Nucleus accumbens (tissue), 56 donors: ENCODE data around the gene TSPAN18.

Experiments used
- DNase-seq, 56 donors: peaks; one replicate each; lab custom pipeline; 2025; lab: John Stamatoyannopoulos, UW

The TSPAN18 gene

DNA sequence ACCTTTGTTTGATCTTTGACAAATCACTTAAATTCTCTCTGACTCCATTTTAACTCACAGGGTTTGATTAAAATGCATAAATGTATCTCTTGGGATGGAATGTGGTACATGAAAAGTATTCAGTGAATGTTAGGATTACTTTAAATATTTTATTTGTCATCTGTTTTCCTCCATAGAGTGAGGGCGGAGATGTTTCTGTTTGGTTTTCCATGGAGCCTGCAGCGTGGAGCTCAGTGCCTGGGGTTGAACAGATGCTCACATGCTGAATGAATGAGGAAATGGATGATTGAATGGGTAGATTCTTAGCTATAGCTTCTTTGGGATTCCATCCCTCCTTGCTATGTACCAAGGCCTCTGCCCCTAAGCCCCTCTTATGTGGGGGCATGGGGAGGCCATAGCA is 10.0 kb downstream of the TSPAN18 start:
- no peak for DNase-seq

DNA sequence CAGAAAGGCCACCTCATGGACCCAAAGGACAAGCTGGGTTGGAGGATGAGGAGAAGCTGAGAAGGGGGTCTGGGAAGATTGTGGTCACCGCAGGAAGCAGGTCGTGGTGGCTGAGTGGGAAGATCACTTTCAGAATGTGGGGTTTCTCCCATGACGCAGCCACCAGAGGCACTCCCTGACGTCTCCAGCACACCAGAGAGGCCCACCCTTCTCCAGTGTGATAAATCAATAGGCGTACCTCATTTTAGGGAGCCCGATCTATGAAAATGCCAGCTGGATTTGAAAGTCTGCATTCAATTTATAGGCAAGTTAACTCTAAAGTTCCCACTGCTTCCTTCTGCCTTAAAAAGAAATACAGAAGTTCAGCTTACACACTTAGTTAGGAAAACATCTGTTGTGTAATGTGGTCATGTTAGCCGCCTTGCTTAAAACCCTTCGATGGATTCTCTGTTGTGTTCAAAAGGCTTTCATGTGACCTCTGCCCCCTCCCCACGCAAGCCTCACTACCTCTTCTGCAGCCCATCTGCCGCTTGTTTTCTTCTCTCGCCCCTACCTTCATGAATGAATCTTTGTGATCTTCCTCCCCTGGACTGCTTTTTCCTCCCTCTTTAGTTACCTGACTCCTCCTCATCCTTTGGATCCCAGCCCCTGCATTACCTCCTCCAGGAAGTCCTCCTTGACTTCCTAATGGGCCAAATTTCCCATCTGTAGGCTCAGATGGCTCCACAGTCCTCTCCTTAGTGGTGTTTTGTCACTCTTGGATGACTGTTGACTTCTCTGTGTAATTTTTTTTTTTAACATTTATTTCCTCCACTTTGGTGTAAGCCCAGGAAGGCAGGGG is 10.7 kb downstream of the TSPAN18 start:
- DNase-seq, result no peak

DNA sequence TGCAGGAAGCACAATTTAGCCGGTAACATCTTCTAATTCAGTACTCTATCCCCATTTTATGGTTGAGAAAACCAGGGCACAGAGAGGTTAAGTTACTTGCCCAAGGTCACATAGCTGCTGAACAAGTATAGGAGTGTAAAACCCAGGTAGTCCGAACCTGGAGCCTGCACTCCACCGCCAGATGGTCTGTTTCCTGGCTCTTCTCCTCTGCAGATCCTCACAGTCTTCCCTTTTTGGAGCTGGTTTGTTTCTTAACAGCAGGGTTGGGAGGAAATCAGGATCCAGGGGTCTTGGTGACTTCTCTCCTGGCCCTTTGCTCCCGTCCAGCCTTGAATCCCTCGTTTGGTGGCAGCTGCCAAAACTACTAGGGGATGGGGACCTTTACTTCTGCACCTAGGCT is 12.0 kb downstream of the TSPAN18 start:
- DNase-seq, result no peak

DNA sequence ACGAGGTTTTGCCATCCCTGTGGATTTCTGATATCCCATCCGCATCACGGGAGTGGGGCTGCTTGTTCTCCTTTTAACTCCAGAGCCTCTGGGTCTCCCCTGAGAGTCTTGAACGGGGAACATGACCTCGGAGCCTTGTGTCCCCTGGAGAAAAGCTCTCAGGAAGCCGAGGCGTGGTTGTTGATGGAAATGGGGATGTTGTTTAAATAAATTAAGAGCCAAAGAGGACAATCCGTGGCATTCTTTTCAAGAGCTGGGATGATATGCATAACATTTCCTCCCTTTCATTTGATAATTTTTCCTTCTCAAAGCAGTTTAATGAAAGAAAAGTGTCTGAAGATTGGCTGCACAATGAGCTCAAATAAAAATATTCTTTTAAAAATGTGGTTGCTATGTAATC is 14.2 kb downstream of the TSPAN18 start:
- DNase-seq, result no peak

DNA sequence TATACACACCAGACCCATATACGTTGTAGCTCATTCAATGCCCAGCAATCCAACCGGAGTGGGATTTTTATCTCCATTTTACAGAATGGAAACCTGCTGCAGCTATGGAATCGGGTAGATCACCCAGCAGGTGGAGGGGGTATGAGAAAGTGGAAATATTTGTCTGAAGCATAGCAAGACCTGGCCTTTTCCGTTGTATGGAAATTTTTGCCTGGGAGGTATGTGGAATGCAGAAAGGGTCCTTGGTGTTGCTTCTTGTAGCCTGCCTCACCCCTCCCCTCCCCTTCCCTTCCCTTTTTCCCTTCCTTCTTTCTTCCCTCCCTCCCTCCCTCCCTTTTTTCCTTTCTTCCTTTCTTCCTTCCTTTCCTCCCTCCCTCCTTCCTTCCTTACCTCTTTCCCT is 15.2 kb downstream of the TSPAN18 start:
- DNase-seq, result no peak

DNA sequence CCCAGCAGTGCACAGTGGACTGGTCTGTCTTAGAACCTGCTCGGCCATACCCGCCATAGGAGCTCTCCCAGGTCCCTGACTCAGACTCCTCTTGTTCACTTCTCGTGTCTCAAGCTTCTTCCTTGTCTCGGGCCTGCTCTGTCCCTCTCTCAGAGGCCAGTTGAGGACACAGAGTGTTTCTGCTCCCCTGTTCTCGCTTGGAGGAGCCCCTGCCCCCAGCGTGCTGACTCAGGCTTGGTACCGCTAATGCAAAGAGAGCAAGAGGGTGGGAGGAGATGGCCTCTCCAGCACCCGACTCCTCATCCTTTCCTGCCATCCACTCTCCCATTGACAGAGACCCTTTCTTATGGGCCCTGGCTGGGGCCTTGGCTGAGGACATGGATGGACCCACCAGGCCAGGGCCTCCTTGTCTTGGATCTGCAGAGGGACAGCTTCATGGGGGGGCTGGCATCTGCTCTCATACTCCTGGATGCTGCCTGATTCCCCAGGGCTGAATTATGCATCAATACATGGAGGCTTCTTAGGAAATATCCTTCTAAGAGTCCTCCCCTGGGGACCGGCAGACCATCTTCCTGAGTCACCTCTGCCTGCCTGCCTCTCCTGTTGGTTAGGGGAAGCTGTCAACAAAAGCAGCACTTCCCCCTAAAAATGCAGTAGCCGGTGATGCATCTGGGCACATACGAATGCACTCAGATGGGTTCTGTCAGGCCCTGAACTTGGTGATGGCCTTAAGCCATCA is 15.9 kb downstream of the TSPAN18 start:
- no peak for DNase-seq

DNA sequence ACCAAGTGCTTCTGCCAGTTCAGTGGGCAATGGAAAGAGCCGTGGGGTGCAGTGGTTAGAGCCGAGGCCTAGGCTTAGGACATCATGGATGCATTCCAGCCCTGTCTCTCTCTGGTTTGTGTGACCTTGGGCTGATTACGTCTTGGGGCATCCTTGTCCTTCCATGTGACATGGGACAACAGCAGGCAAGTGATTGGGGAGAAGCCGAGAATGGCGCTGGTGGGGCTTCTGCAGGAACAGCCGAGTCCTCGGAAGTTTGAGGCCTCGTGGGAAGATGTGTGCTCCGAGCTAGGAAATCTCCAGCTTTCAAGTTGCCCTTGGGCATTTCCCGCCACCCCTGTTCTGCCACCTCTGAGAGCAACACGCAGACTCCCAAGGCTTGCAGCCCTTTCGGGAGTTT is 16.6 kb downstream of the TSPAN18 start:
- no peak for DNase-seq

DNA sequence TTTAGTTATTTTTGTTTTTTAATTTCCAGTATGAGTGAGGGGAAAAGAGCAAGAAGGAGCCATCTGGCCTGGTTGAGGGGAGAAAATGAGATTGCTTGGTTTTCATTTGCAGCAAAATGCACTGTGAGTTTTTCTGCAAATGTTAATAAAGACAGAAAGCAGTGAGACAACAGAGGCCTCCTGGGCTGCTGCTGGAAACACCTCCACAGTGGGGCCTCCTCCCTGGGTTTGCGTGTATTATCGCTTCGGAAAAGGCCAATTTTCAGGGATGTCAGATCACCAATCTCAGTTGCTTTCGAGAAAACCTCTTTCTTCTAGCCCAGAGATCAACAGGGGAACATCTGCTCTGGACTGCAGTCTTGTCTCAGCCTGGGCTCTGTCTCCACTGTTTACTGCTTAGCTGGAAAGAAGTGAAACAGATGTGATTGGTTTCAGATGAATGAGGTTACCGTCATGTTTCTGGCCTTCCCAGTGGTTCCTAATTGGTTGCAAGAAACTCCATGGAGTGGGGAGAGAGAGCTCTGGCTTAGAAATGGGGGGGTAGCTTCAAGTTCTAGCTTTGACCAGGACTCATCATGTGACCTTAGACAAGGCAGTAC is 17.3 kb downstream of the TSPAN18 start:
- no peak for DNase-seq

DNA sequence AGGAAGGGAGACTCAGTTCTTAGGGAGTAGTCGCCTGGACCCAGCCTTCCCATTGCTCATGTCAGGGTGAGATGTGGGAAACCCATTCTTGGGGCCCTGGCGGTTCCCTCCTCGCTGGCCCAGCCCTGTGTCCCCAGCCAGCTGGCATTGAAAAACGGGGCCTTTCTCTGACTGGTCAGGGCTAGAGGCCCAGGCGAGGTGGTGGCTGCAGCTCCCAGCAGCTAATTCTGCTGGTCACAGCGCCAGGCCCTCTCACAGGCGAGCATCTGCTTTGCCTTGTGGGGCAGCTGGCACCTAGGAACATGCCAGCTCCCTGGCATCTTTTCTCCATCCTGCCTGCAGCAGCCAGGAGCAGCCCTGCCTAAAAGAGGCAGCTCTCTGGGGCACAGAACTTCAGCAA is 20.1 kb downstream of the TSPAN18 start:
- DNase-seq, result peak in 45 of 56 donors; percentile 13 to 75 (median 35)

DNA sequence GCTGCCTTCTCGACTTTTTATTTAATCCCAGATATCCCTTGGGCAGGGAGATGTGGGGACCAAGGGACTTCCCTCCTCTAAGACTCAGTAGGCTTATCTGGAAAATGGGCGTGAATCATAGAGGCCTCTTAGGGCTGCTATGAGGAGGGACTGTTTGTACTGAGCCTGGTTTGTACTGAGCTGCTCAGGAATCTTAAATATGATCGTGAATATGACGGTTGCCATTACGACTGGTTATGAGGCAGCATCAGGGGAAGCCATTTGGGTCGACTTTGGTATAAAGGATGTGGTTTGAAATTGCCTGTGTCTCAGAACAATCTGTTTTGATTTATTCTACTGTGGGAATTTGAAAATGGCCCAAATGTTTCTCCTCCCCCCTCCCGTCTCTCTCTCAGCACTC is 20.6 kb downstream of the TSPAN18 start:
- no peak for DNase-seq

DNA sequence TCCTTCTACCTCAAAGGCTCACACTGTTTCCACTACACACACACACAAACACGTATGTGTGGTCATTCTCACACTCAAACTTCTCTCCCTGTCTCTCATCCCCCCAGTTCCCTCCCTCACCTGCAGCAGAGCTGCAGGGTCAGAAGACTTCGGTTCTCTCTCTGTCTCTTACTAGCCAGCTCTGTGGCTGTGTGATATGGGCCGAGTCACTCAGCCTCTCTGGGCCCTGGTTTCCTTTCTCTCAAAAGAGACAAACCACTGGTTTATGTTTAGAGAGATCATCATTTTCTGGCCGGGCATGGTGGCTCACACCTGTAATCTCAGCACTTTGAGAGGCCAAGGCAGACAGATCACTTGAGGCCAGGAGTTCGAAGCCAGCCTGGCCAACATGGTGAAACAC is 21.1 kb downstream of the TSPAN18 start:
- DNase-seq, result no peak

DNA sequence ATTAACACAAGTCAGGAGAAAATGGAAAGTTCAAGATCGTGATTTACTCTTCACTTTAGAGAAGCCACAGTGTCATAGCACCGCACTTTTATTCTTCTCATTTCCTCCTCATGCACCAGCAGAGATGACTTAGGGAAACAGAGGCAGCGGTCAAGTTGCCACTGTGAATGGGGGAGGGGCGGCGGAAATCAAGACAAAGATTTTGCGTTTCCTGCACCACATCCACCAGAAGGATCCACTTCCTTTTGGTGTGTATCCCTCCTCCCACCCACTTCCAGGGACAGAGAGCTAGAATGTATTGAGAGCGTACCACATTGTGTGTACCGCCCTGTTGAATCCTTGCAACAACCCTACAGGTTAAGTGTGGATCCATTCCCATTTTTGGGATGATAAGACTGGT is 21.8 kb downstream of the TSPAN18 start:
- DNase-seq, result no peak

DNA sequence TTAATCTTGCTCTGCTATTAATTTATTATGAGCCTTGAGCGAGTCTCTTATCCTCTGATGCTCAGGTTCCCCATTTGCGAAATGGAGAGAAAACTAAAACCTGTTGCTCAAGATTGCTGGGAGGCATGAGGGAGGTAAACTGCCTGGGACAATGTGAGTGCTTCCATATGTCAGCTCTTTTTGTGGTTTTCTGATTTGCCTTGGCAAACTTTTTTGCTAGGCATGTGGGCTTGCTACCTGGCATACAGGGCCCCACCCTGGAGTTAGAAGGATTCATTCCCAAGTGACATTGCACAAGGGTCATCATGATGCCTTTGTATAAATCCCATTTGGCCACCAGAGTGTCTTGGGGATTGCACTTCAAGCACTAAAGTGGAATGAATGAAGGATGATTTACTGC is 22.4 kb downstream of the TSPAN18 start:
- no peak for DNase-seq

DNA sequence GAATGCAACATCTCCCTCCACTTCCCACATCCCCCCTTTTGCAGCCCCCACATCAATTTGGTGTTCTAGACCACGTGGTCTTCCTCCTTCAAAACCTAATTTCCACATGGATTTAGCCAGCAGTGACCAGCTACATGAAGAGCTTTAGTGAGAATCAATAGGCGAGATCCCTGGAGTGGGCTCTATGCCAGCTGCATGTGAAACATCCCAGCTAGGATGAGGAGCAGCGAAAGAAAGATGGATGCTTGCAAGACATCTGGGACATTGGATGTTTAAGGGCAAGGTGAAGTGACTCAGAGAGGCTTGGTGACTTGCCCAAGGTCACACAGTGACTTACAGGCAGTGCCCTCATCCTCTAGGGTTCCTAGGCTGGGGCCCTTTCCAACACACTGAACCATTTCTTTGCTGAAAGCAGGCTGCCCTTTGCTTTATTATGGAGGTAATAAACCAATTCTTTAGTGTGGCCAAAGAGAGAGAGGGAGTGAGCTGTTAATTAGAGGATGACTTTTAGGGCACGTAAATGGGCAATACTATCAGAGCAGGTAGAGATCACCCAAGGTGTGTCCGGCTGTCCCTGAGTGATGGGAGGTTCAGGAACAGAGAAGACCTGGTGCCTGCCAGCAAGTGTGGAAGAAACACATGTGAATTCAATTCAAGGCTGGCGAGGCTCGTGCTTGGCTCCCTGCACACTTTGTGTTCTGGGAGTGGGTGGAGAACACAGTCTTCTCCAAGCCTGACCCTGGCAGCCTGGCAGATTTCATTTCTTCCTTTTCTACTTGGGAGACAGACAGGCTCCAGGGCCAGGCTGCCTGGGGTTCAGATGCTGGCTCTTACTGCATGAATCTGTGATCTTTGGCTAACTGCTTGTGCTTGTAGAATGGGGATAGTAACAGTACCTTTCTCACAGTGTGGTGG is 24.0 kb downstream of the TSPAN18 start:
- DNase-seq, result no peak

DNA sequence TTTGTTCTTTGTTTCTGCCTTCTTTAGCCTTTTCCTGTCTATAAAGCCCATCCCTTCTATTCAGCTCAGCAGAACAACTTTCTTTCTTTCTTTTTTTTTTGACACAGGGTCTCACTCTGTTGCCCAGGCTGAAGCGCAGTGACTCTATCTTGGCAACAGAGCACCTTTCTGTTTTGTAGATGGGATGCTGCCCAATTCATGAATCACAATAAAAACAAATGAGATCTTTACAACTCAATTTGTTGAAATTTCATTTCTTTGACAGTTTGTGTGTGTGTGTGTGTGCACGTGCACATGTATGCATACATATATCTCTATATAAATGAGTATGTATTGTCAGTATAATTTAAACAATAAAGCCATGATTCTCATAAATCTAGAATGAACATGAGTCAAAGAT is 25.5 kb downstream of the TSPAN18 start:
- no peak for DNase-seq

DNA sequence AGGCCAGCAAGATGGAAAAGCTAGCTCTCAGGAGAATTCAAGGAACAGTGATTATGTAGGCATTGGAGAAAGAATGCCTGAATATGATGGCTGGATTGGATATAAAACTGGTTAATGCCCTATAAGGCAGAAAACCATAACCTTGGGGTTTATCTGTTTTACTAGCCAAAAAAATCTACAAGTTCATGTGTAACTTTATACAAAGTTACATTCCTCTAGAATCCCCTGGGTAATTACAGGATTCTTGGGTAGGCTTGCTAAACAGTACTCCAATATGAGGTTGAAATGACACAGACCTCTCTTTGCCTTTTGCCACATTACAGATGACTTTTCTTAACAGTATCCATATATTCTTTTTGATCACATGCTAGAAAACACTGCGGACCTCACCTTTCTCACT is 26.0 kb downstream of the TSPAN18 start:
- no peak for DNase-seq

DNA sequence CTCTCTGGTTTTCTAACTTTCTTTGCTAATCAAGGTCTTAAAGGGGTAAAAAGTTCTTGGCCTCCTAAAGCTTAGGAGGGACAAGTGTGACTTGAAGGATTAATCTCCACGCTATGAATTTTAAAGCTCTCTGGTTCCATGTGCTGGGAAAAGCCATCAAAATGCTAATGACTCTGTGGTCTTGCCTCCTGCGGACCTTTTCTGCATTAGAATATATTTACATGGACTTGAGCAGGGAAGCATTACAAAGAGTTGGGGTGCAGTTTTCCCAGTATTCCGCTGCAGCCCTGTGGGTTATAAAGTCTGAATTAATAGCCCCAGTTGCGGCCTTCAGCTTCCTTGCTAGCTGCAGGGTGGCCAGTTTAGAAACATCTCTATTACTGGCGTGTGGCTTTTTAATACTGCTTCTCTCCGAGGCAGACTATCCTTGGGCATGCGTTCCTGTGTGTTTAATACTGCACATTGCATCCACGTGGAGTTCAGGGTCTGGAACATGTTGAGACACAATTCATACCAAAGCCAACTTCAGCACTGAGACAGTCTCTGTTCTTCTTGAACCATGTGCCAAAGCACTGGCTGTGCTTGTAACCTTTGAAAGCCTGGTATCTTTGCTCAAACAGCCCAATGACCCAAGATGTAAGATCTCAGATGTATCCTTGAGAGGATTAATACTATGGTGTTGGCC is 27.3 kb downstream of the TSPAN18 start:
- DNase-seq, result no peak

DNA sequence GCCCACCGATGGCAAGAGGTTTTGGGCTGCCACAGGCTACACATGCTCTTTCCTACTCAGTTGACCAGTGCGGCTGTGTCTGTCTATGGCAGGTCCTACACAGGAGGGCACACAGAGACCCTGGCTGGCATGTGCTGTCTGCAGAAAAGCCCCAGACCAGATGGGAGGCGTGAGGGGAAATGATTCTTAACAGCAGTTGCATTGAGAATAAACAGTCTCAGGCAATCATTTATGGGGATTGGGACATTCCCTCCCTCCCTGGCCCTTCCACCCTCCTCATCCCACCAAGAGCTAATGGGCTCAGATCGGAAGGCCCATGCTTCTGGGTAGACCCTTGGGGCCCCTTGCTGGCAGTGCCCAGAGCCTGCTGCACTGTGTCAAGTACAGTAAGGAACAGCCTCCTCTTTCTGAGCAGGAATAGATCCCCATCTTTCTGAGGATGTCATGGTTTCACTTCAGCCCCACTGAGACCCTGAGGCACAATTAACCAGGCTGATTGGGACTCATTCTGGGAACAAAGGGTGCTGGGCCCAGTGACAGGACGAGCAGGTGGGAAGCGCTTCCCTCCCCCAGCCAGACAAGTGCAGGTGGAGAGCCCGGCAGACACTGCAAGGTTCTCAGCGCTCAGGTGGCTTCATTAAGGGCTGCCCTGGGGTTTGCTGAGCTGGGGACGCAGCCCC is 28.3 kb downstream of the TSPAN18 start:
- no peak for DNase-seq
